GM08714 (cell line): ENCODE data around the gene SDR42E2.

Experiments used
- H3K4me3 ChIP-seq: fragments of 200-500 bp; sonication (Bioruptor generic); 2 replicates; pipeline ENCODE4 v1.5.1; 2014; ENCODE audit warnings: mild to moderate bottlenecking, low read length, inconsistent platforms
- ZNF274 ChIP-seq: IDR thresholded peaks from 2 replicates; pipeline ENCODE4 v1.6.1; 2012; ENCODE audit warnings: mild to moderate bottlenecking, low read depth, low read length

The SDR42E2 gene

DNA sequence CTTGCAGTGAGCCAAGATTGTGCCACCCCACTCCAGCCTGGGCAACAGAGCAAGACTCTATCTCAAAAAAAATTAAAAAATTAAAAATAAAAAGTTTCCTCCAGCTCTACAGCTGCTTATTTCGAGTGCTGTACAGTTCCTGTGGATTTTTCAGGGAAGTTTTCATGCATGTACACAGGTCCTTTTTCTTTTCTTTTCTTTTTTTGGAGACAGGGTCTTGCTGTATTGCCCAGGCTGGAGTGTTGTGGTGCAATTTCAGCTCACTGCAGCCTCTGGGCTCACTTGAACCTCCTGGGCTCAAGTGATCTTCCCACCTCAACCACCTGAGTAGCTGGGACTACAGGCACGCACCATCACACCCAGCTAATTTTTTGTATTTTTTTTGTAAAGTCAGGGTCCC, 59.7 kb downstream of the SDR42E2 start:
- TF ChIP-seq ZNF274: no peak
- no peak overlapping the region for H3K4me3 ChIP-seq

DNA sequence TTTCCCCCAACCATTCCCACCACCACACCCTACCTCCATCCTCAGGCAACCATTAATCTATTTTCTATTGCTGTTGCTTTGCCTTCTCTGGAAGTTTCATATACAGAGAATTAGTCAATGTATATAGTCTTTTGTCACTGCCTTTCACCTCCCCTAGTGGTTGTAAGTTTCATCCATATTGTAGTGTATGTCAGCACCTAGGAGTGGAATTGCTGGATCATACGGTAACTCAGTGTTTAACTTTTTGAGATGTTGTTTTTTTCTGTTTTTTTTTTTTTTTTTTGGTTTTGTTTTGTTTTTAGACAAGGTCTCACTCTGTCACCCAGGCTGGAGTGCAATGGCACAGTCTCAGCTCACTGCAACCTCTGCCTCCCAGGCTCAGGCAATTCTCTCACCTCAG, 60.7 kb downstream of the SDR42E2 start:
- no peak for TF ChIP-seq ZNF274

DNA sequence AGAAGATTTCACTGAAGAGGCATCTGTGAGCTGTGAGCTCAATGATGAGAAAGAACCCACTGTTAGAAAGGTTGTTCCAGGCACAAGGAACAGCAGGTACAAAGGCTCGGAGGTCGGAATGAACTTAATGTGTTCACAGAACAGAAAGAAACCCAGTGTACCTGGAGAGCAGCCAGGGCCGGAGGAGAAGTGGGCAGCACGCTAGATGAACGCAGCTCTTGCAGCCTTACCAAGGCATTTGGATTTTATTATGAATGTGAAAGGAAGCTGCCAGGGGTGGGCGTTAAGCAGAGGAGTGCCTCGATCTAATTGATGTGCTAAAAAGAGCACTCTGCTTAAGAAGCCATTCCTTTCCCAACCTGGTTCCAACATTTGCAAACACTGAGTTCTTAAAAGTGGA, 62.8 kb downstream of the SDR42E2 start:
- no peak overlapping the region for H3K4me3 ChIP-seq
- no peak for TF ChIP-seq ZNF274

More for the DNA sequence above, 60.7 kb downstream of the SDR42E2 start:
- H3K4me3 ChIP-seq: no peak overlapping the region

DNA sequence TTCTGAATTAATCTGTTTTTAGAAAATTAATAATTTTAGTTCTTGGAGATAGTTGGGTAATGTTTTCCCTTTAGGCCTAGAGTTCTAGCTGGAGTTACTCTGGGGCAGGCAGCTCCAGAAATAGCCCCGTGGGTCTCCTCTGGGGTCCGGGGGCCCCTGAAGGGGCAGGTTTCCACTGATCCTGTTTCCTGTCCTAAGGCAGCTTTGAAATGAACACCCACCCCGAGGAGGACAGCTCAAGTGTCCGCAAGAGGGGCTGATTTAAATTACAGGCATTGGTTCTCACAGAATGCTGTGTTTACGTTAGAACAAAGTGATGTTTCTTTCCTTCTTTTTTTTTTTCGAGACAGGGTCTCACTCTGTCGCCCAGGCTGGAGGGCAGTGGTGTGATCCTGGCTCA, 67.6 kb downstream of the SDR42E2 start:
- no peak for TF ChIP-seq ZNF274

DNA sequence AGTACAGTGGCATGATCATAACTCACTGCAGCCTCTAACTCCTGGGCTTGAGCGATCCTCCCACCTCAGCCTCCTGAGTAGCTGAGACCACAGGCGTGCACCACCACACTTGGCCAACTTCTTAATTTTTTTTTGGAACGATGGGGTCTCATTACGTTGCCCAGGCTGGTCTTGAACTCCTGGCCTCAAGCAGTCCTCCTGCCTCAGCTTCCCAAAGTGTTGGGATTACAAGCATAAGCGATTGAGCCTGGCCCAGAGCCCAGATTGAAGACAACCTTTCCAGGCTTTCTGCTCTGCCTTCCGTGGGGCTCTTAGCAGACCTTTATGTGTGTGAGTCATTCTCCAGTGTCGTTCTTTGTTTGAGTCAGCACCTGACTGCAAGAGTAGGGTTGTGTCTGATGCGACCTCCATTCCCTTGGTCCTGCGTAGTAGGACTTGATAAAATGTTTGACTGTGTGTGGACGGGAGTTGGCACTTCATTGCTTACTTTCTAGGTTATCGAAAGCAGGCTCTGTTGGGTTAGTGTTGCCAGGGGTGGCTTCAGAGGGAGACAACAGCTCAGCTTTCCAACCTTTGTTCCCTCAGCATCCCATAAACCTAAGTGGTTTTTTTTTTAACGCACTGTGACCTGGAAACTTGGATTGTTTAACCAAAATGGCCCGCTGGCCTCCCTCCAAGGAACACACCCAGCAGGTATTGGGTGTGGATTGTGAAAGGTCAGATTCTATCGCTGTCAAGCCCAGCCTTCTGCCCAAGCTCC, 70.2 kb downstream of the SDR42E2 start:
- no peak overlapping the region for H3K4me3 ChIP-seq
- TF ChIP-seq ZNF274: no peak

More for the DNA sequence above, 67.6 kb downstream of the SDR42E2 start:
- no peak overlapping the region for H3K4me3 ChIP-seq

DNA sequence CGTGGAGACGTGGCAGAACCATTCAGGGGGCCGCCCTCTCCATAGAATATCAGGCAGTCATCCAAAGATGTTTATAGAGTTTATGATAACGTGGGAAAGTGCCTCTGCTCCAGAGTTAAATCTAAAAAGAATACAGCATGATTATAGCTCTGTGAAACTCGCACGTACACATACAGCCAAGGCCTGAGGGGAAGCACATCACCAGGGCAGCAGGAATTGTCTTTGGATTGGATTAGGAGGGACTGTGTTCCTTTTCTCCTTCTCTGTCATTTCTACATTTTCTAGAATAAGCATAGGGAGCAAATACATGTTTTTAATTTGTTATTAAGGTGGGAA, 70.7 kb downstream of the SDR42E2 start:
- H3K4me3 ChIP-seq: no peak overlapping the region

DNA sequence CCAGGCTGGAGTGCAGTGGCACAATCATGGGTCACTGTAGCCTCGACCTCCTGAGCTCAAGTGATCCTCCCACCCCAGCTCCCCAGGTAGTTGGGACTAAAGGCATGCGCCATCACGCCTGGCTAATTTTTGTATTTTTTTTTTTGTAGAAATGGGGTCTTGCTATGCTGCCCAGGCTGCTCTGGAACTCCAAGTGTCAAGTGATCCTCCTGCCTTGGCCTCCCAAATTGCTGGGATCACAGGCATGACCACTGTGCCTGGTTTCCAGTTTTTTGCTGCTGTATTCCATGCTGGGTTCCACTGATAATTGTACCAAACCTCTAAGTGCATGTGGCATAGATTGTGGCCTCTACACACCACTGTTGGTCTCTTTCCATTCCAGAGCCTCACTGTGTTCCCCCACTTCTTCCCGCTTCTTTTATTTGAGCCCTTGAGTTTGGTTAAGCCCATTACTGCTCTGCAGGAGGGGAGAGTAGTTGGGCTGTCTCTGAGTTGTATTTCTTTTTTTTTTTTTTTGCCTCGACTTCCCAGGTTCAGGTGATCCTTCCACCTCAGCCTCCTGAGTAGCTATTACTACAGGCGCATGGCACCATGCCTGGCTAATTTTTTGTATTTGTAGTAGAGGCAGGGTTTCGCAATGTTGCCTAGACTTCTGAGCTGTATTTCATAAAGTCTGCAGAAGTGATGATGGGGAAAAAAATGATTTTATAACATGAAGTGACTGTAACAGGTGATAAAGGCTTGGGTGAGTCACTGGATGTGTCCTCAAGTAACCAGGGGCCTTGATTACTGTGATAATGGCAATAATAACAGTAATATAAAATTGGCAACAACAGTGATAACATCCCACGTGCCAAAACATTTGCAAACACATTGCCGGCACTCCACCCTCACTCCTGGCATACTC, 73.8 kb downstream of the SDR42E2 start:
- no peak overlapping the region for H3K4me3 ChIP-seq
- TF ChIP-seq ZNF274: no peak

More for the DNA sequence above, 70.7 kb downstream of the SDR42E2 start:
- no peak for TF ChIP-seq ZNF274

DNA sequence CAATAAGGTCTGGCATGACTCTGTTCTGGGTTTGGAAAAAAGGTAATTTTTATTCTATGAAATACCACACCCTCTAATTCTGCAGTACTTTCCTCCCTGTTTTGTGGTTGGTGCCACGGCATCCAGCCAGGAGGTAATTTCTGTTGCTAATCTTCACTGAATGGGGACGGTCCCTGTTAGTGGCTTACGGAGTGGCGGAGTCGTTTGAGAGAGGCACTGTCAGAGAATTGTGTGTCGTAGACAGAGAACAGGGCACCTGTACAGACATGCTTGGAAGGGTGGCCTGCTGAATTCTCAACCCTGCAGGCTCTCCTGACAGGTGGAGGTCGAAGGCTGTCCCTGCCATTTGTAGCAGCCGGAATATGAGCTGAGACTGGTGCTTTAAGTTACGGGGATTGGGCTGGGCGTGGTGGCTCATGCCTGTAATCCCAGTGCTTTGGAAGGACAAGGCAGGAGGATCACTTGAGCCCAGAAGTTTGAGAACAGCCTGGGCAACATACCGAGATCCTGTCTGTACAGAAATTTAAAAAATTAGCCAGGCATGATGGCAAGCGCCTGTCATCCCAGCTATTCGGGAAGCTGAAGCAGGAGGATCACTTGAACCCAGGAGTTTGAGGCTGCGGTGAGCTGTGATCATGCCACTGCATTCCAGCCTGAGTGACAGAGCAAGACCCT, 77.0 kb downstream of the SDR42E2 start:
- no peak overlapping the region for H3K4me3 ChIP-seq
- no peak for TF ChIP-seq ZNF274

DNA sequence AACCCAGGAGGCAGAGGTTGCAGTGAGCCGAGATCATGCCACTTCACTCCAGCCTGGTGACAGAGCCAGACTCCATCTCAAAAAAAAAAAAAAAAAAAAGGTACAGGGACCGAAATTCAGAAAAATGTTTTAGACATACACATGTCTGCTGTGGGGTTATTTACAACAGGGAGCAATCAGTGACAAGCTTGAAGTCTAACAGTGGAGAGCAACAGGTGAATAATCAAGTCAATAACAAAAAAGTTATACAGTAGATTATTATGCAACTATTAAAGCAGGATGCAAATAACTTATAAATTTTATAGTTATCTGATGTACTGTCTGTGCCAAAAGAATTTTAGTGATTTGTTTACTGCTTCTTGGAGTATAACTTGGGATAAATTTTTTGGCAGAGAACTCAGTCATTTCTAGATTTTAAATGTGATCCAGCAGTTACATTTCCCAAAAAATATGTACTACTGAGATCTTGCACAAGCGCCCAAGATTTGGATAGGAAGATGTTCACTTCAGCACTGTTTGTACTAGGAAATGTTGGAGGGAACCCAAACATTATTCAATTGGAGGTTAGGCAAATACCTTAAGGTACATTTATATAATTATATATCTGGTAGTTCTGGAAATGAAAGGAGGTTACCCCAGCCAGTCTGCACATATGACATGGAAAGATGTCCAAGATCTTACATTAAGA, 77.9 kb downstream of the SDR42E2 start:
- no peak for TF ChIP-seq ZNF274
- no peak overlapping the region for H3K4me3 ChIP-seq
